ENCODE data around the gene CBARP.

DNA sequence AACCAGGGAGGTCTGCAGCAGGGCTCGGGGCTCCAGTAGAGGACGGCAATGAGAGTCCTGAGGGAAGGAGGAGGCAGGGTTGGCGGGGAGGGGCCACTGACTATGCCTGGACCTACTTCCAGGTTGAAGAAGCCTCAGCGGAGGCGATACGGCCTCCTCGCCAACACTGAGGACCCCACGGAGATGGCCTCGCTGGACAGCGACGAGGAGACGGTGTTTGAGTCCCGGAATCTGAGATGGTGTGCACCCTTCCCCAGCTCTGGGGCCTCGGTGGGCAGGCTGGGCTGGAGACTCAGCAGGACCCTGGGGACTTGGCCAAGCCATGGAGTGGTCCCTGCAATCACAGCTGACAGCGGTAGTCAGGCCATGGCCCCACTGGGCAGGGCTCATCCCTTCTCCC lies 39.3 kb upstream of the CBARP start:
- TF ChIP-seq, protein P1, sequence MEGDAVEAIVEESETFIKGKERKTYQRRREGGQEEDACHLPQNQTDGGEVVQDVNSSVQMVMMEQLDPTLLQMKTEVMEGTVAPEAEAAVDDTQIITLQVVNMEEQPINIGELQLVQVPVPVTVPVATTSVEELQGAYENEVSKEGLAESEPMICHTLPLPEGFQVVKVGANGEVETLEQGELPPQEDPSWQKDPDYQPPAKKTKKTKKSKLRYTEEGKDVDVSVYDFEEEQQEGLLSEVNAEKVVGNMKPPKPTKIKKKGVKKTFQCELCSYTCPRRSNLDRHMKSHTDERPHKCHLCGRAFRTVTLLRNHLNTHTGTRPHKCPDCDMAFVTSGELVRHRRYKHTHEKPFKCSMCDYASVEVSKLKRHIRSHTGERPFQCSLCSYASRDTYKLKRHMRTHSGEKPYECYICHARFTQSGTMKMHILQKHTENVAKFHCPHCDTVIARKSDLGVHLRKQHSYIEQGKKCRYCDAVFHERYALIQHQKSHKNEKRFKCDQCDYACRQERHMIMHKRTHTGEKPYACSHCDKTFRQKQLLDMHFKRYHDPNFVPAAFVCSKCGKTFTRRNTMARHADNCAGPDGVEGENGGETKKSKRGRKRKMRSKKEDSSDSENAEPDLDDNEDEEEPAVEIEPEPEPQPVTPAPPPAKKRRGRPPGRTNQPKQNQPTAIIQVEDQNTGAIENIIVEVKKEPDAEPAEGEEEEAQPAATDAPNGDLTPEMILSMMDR (IDR thresholded peaks at IDR 0.05), result no peak
- TF ChIP-seq POLR2A (IDR thresholded peaks at IDR 0.05), result no peak
